HepG2 (cell line): ENCODE measurements around the gene ORMDL3. TPM values are rescaled to one million over a fixed set of nuclear protein-coding genes. Genes with fewer than 3 reads are reported as not detected.

Source experiments
- ATF5 ChIP-seq: sonication (generic); formaldehyde crosslinking; IDR thresholded peaks from 2 replicates; pipeline ENCODE4 v1.4.0; 2020; ENCODE audit warnings: mild to moderate bottlenecking, low read depth, missing genetic modification reagents
- GMEB2 ChIP-seq: IDR thresholded peaks from 2 replicates; pipeline ENCODE4 v1.6.1; 2016; ENCODE audit warnings: missing biosample characterization, missing genetic modification reagents, low read depth
- ISX ChIP-seq: sonication (generic); formaldehyde crosslinking; conservative IDR thresholded peaks from 2 replicates; pipeline ENCODE4 v1.5.0; 2020; ENCODE audit warnings: missing genetic modification reagents
- MAFF ChIP-seq: IDR thresholded peaks from 2 replicates; pipeline ENCODE4 v1.6.1; 2011; ENCODE audit warnings: low read depth, low read length, improper control_type of control experiment
- MTA1 ChIP-seq: sonication (generic); formaldehyde crosslinking; IDR thresholded peaks from 2 replicates; pipeline ENCODE4 v1.4.0; 2020; ENCODE audit warnings: missing genetic modification reagents, mild to moderate bottlenecking, borderline replicate concordance
- MTERF4 ChIP-seq: sonication (generic); formaldehyde crosslinking; IDR thresholded peaks from 2 replicates; pipeline ENCODE4 v1.8.0; 2023; ENCODE audit warnings: mild to moderate bottlenecking, missing genetic modification reagents
- MZF1 ChIP-seq: sonication (generic); formaldehyde crosslinking; IDR thresholded peaks from 2 replicates; pipeline ENCODE4 v1.8.1; 2023; ENCODE audit warnings: mild to moderate bottlenecking, missing genetic modification reagents, borderline replicate concordance
- TIGD3 ChIP-seq: sonication (generic); formaldehyde crosslinking; IDR thresholded peaks from 2 replicates; pipeline ENCODE4 v1.5.1; 2020; ENCODE audit warnings: mild to moderate bottlenecking, missing genetic modification reagents, borderline replicate concordance
- TRAFD1 ChIP-seq: sonication (generic); formaldehyde crosslinking; IDR thresholded peaks from 2 replicates; pipeline ENCODE4 v1.5.1; 2020; ENCODE audit warnings: missing genetic modification reagents, mild to moderate bottlenecking, borderline replicate concordance
- ZFP91 ChIP-seq: sonication (generic); formaldehyde crosslinking; IDR thresholded peaks from 2 replicates; pipeline ENCODE4 v1.9.0; 2022; ENCODE audit warnings: missing genetic modification reagents, mild to moderate bottlenecking, borderline replicate concordance
- ZKSCAN1 ChIP-seq: fragments of 150-350 bp; IDR thresholded peaks from 2 replicates; pipeline ENCODE4 v1.6.1; 2014; ENCODE audit warnings: low read length
- ZNF136 ChIP-seq: sonication (generic); formaldehyde crosslinking; IDR thresholded peaks from 2 replicates; pipeline ENCODE4 v1.8.1; 2022; ENCODE audit warnings: low read depth, mild to moderate bottlenecking, moderate library complexity, missing genetic modification reagents
- ZNF225 ChIP-seq: sonication (generic); formaldehyde crosslinking; IDR thresholded peaks from 2 replicates; pipeline ENCODE4 v1.4.0; 2020; ENCODE audit warnings: mild to moderate bottlenecking, missing genetic modification reagents
- ZNF335 ChIP-seq: sonication (generic); formaldehyde crosslinking; IDR thresholded peaks from 2 replicates; pipeline ENCODE4 v1.4.0; 2020; ENCODE audit warnings: missing genetic modification reagents
- ZNF441 ChIP-seq: sonication (generic); formaldehyde crosslinking; IDR thresholded peaks from 2 replicates; pipeline ENCODE4 v1.7.0; 2021; ENCODE audit warnings: missing genetic modification reagents, borderline replicate concordance
- ZNF550 ChIP-seq: sonication (generic); formaldehyde crosslinking; IDR thresholded peaks from 2 replicates; pipeline ENCODE4 v1.4.0; 2020; ENCODE audit warnings: mild to moderate bottlenecking, missing genetic modification reagents, borderline replicate concordance
- ZNF616 ChIP-seq: sonication (generic); formaldehyde crosslinking; IDR thresholded peaks from 2 replicates; pipeline ENCODE4 v1.5.0; 2020; ENCODE audit warnings: low read depth, mild to moderate bottlenecking, missing genetic modification reagents
- ZNF746 ChIP-seq: sonication (generic); formaldehyde crosslinking; IDR thresholded peaks from 2 replicates; pipeline ENCODE4 v1.8.0; 2022; ENCODE audit warnings: mild to moderate bottlenecking, missing genetic modification reagents
- ZNF839 ChIP-seq: sonication (generic); formaldehyde crosslinking; IDR thresholded peaks from 2 replicates; pipeline ENCODE4 v1.4.0; 2020; ENCODE audit warnings: missing genetic modification reagents, mild to moderate bottlenecking, borderline replicate concordance
- ZNF879 ChIP-seq: sonication (generic); formaldehyde crosslinking; IDR thresholded peaks from 2 replicates; pipeline ENCODE4 v1.8.1; 2023; ENCODE audit warnings: missing genetic modification reagents
- ZSCAN12 ChIP-seq: sonication (generic); formaldehyde crosslinking; IDR thresholded peaks from 2 replicates; pipeline ENCODE4 v1.9.0; 2021; ENCODE audit warnings: mild to moderate bottlenecking, missing genetic modification reagents
- polyA plus RNA-seq, 8 experiments: library from polyadenylated mRNA; depleted of rRNA in 3 of 8; stranded (reverse) in 7 of 8; unstranded in 1 of 8; fragments of >200 nt; fragmentation: Illumina TruSeq in 4 of 8; extraction: Trizol in 4 of 8; gene quantifications; 2 replicates each; pipeline versions ENCODE4 v1.2.1 to v1.2.3, GENCODE V29; 2011 to 2016; ENCODE audit warnings: low read depth in 4 of 8, missing spikeins in 1 of 8, mixed read lengths in 1 of 8; ENCODE audit not compliant: insufficient read depth in 1 of 8
- total RNA-seq, 5 experiments: library from RNA; depleted of rRNA; stranded (reverse); fragments of >200 nt; fragmentation: Illumina TruSeq; extraction: Trizol; gene quantifications; 2 replicates each; pipeline ENCODE4 v1.2.3, GENCODE V29; 2016; ENCODE audit warnings: low read depth in 1 of 5

The ORMDL3 gene
- total and polyA plus RNA-seq, 2 of the 13 experiments (the other 11 are each of a cell fraction or from before 2014, with no cell fraction given) = 181 to 384 TPM

- 0 out of 2 replicates have a peak, but pooled peaks have one; percentile 48 for TF ChIP-seq ZNF225 (CRISPR knock-in tag)
- no peak for TF ChIP-seq MTA1 (CRISPR knock-in tag)
- peak; percentile 88 for TF ChIP-seq MAFF
- no peak for TF ChIP-seq ZNF441 (CRISPR knock-in tag)
- TF ChIP-seq ZFP91 (CRISPR knock-in tag) = 0 out of 2 replicates have a peak, but pooled peaks have one; percentile 56
- TF ChIP-seq MTERF4 = no peak
- TF ChIP-seq GMEB2 (CRISPR knock-in tag) = no peak
- TF ChIP-seq TRAFD1 (CRISPR knock-in tag) = 0 out of 2 replicates have a peak, but pooled peaks have one; percentile 75
- TF ChIP-seq ZNF550 (CRISPR knock-in tag) = no peak
- TF ChIP-seq ZNF839 (CRISPR knock-in tag) = no peak
- TF ChIP-seq ZKSCAN1 = no peak
- TF ChIP-seq ZSCAN12 (CRISPR knock-in tag) = no peak
- TF ChIP-seq ZNF335 (CRISPR knock-in tag) = no peak
- peak; percentile 42; the same call in 1 of the 2 replicates for TF ChIP-seq ZNF746 (CRISPR knock-in tag)
- TF ChIP-seq TIGD3 (CRISPR knock-in tag) = 0 out of 2 replicates have a peak, but pooled peaks have one; percentile 51
- TF ChIP-seq ISX (CRISPR knock-in tag) = no peak
- no peak for TF ChIP-seq ZNF879
- TF ChIP-seq ZNF136 = no peak
- no peak for TF ChIP-seq MZF1 (CRISPR knock-in tag)
- no peak for TF ChIP-seq ATF5
- no peak for TF ChIP-seq ZNF616 (CRISPR knock-in tag)
Measured at GRCh38 chr17:39951924-39952679, 24.7 kb upstream of the ORMDL3 start (continued).
